SH-SY5Y (cell line): ENCODE measurements around the gene SPPL3.

Experiments
- GATA2 ChIP-seq: IDR thresholded peaks from 2 replicates; pipeline ENCODE4 v1.6.1; 2011; ENCODE audit warnings: mild to moderate bottlenecking, low read depth, low read length
- GATA3 ChIP-seq: IDR thresholded peaks from 2 replicates; pipeline ENCODE4 v1.6.1; 2011; ENCODE audit warnings: low read depth, mild to moderate bottlenecking, low read length, moderate library complexity

DNA sequence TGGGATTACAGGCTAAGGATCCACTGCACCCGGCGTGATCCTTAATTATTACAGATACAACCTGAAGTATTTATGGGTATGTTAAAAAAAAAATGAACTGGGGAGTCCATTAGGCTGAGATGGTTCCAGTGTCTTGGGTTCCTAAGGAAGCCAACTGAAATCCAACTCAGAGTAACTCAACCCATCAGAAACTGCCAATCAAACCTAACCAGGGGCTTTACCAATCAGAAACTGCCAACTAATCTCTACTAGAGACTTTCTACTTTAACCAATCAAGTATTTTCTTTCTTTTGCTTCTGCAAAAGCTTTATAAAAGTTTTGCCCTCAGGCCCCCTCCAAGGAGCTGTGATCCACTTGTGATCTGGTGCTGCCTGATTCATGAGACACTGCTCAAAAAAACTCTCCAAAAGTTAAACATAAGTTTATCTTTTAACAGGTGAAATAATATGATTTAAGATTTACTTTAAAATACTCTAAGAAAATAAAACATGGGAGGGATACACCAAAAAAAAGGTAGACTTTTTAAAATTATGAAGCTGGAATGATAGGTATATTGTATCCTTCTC, 90.5 kb downstream of the SPPL3 start:
- TF ChIP-seq GATA2 (no peak), GATA3 (no peak)
